Esophagus squamous epithelium (tissue), 4 donors: ENCODE measurements around the gene ACAP3.

Experiments
- POLR2A ChIP-seq, 4 donors: fragments of 450-650 bp; IDR thresholded peaks; one replicate each; pipeline ENCODE4 v1.6.1; 2017; ENCODE audit warnings: antibody characterized with exemption in 4 of 4, mild to moderate bottlenecking in 4 of 4, moderate library complexity in 3 of 4
- TF ChIP-seq, protein P1 (sequence below), 6 experiments: fragments of 450-650 bp in 4 of 6; fragments of 200-600 bp in 2 of 6; sonication (generic) in 2 of 6; IDR thresholded peaks; one replicate each; pipeline ENCODE4 v1.5.1; 2016 to 2019; ENCODE audit warnings: antibody characterized with exemption in 6 of 6, mild to moderate bottlenecking in 4 of 6, moderate library complexity in 4 of 6

DNA sequence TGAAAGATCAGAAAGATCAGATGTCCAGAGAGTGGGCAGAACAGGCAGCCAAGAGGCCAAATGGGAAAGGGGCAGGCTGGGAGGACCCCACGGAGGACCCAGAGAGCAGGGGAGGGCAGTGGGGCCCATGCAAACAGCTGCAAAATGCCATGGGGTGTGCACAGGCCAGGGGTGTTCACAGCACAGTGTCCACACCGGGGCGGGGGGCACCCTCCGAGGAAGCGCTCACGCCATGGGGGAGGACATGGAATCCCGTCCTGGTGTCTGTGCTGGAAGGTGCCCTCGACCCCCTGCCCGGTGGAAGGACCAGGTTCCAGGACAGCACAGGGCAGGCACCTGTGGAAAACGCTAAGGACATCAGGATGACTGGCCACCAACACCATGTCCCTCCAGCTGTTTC lies 15.2 kb upstream of the ACAP3 start:
- TF ChIP-seq, protein P1, sequence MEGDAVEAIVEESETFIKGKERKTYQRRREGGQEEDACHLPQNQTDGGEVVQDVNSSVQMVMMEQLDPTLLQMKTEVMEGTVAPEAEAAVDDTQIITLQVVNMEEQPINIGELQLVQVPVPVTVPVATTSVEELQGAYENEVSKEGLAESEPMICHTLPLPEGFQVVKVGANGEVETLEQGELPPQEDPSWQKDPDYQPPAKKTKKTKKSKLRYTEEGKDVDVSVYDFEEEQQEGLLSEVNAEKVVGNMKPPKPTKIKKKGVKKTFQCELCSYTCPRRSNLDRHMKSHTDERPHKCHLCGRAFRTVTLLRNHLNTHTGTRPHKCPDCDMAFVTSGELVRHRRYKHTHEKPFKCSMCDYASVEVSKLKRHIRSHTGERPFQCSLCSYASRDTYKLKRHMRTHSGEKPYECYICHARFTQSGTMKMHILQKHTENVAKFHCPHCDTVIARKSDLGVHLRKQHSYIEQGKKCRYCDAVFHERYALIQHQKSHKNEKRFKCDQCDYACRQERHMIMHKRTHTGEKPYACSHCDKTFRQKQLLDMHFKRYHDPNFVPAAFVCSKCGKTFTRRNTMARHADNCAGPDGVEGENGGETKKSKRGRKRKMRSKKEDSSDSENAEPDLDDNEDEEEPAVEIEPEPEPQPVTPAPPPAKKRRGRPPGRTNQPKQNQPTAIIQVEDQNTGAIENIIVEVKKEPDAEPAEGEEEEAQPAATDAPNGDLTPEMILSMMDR (IDR thresholded peaks at IDR 0.05): no peak
- TF ChIP-seq POLR2A (IDR thresholded peaks at IDR 0.05): no peak
